Natural killer cell (primary cell): ENCODE data around the gene GREB1L. TPM values are rescaled to one million over a fixed set of nuclear protein-coding genes. Genes with fewer than 3 reads are reported as not detected.

Experiments used
- ATAC-seq, 3 donors: fragments of 150-1000 bp in 2 of 3; fragments of 200-7000 bp in 1 of 3; cut with Tn5 transposase; 1 replicate in 1 of 3; 2 replicates in 2 of 3; pipeline ENCODE4 v1.10.0; 2021; ENCODE audit warnings: mild to moderate bottlenecking in 2 of 3, moderate library complexity in 2 of 3
- DNase-seq, 2 donors: peaks; one replicate each; pipeline versions ENCODE4 v3.0.0 to v3.0.0-alpha.2; 2013 to 2021; ENCODE audit warnings: mixed read lengths in 1 of 2
- H3K27ac ChIP-seq: one replicate; pipeline ENCODE4 v1.5.1; 2013; ENCODE audit warnings: mild to moderate bottlenecking, low read length
- H3K27me3 ChIP-seq: one replicate; pipeline ENCODE4 v1.6.1; 2013; ENCODE audit warnings: low read length; ENCODE audit not compliant: control insufficient read depth, insufficient read depth
- H3K36me3 ChIP-seq: one replicate; pipeline ENCODE4 v1.6.1; 2013; ENCODE audit warnings: low read length; ENCODE audit not compliant: control insufficient read depth, insufficient read depth
- H3K4me1 ChIP-seq: one replicate; pipeline ENCODE4 v1.6.1; 2013; ENCODE audit warnings: low read length; ENCODE audit not compliant: control insufficient read depth, insufficient read depth
- H3K4me3 ChIP-seq: one replicate; pipeline ENCODE4 v1.5.1; 2013; ENCODE audit warnings: low read length
- H3K9me3 ChIP-seq: one replicate; pipeline ENCODE4 v1.6.1; 2013; ENCODE audit warnings: low read length; ENCODE audit not compliant: control insufficient read depth, insufficient read depth
- H3K27ac Mint-ChIP-seq, 2 donors: one replicate each; pipeline ENCODE4 v1.8.0; 2022; ENCODE audit warnings: mild to moderate bottlenecking in 2 of 2, mixed read lengths in 2 of 2, moderate library complexity in 1 of 2
- H3K27me3 Mint-ChIP-seq, 2 donors: one replicate each; pipeline ENCODE4 v1.8.0; 2022; ENCODE audit warnings: low read depth in 2 of 2, mixed read lengths in 2 of 2
- H3K36me3 Mint-ChIP-seq: one replicate; pipeline ENCODE4 v1.8.0; 2022; ENCODE audit warnings: mixed read lengths
- H3K4me1 Mint-ChIP-seq, 2 donors: one replicate each; pipeline ENCODE4 v1.8.0; 2022; ENCODE audit warnings: mixed read lengths in 2 of 2
- H3K4me3 Mint-ChIP-seq: one replicate; pipeline ENCODE4 v1.8.0; 2022; ENCODE audit warnings: mild to moderate bottlenecking, moderate library complexity, mixed read lengths
- H3K9me3 Mint-ChIP-seq, 2 donors: one replicate each; pipeline ENCODE4 v1.8.0; 2022; ENCODE audit warnings: mixed read lengths in 2 of 2
- CTCF ChIP-seq: fragments of 200-600 bp; IDR thresholded peaks from one replicate; pipeline ENCODE4 v1.8.0; 2022; ENCODE audit warnings: antibody characterized with exemption
- WGBS: methylation state at CpG from one replicate; pipeline ENCODE4 v1.1.7; 2013; ENCODE audit warnings: missing lambda C conversion rate; ENCODE audit not compliant: insufficient coverage; 5-methylcytosine and 5-hydroxymethylcytosine counted together
- intact Hi-C: fragments of 100-400 bp; cut with micrococcal nuclease; formaldehyde crosslinking; loops from one replicate; pipeline ENCODE4 v1.14.2; 2022
- total RNA-seq, 4 donors: library from RNA; stranded (reverse); fragments of 120-200 nt in 1 of 4; gene quantifications; one replicate each; pipeline versions ENCODE4 v1.2.3 to v1.2.4, GENCODE V29; 2013 to 2022

GREB1L gene
- total RNA-seq, 3 donors from 2014 or later (not counting 1 experiment from before 2014, with no cell fraction given) = not detected

DNA sequence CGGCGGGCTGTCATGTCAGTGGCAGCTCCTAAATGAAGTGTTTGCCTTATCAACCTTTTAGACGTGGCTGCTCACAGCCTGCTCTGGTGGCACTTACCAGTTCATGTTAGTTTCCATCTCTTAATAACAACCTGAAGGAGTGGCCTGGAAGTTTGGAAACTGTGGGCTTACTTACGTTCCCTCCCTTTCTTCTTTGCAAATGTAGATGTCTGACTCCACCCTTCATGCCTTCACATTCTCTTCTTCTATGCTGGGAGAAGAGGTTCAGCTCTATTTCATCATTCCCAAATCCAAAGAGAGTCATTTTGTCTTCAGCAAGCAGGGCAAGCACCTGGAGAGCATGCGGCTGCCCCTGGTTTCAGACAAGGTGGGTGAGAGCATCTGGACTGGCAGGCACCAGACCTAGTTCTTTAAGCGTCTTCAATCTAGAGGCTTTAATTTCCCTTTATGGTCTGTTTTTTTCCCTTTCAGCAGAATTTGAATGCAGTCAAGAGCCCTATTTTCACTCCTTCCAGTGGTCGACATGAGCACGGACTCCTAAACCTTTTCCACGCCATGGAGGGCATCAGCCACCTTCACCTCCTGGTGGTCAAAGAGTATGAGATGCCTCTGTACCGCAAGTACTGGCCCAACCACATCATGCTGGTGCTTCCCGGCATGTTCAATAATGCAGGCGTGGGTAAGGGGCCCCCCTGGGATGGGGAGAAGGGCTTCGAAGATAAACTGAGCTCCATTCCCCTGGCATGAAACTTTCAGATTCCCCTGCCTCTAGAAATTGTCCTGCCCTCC, 266.1 kb downstream of the GREB1L start:
- H3K9me3 Mint-ChIP-seq = no peaks in the 10 kb centered on the region
- no peak overlapping the region for H3K27ac Mint-ChIP-seq

GRCh38 chr18:21509062-21509461, 267.0 kb downstream of the GREB1L start:
- no peaks in the 10 kb centered on the region for H3K27me3 ChIP-seq
- Mint-ChIP-seq H3K9me3 (no peaks in the 10 kb centered on the region), H3K27me3 (no peaks in the 10 kb centered on the region), H3K36me3 (peaks cover 7% of the 10 kb centered on the region), H3K27ac (no peak overlapping the region), H3K4me3 (no peak overlapping the region), H3K4me1 (no peaks in the 10 kb centered on the region)
- no peak overlapping the region for H3K4me3 ChIP-seq
- intact Hi-C loops = no loop called here
- 88% methylated on average over 5 of the region's 5 CpGs for WGBS
- H3K36me3 ChIP-seq = no peaks in the 10 kb centered on the region
- TF ChIP-seq CTCF = no peak
- no peak for ATAC-seq
- DNase-seq = no peak
- H3K27ac ChIP-seq = no peak overlapping the region
- H3K4me1 ChIP-seq = no peaks in the 10 kb centered on the region
- H3K9me3 ChIP-seq = no peaks in the 10 kb centered on the region

More for the DNA sequence above, 266.1 kb downstream of the GREB1L start:
- no peak for DNase-seq
- Mint-ChIP-seq H3K4me1 (no peaks in the 10 kb centered on the region), H3K36me3 (no peaks in the 10 kb centered on the region), H3K4me3 (no peak overlapping the region), H3K27me3 (no peaks in the 10 kb centered on the region)
- H3K4me3 ChIP-seq = no peak overlapping the region
- no peak overlapping the region for H3K27ac ChIP-seq
- intact Hi-C loops = no loop called here
- no peaks in the 10 kb centered on the region for H3K27me3 ChIP-seq
- no peak for TF ChIP-seq CTCF
- H3K9me3 ChIP-seq = no peaks in the 10 kb centered on the region
- no peak for ATAC-seq
- no peaks in the 10 kb centered on the region for H3K4me1 ChIP-seq
- WGBS = 94% methylated on average over 13 of the region's 13 CpGs
- no peaks in the 10 kb centered on the region for H3K36me3 ChIP-seq

DNA sequence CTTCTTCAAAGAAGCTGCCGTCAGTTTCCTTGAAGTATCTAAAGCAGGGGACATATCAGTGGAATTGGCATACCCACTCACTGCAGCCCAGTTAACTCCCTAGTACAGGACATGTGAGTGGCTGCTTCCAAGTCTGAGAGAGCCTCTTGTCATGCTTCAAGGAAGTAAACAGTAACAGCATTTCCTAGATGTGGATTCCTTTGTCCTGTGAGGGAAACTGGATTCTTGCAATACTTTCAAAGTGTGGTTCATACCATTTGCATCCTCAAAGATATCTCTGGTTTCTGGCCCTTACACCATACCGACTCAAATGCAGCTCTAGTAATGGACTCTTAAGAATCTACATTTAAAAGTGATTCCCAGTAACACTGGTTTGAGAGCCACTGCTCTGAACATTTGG, 271.3 kb downstream of the GREB1L start:
- Histone ChIP-seq H3K4me1 (no peaks in the 10 kb centered on the region), H3K27me3 (no peaks in the 10 kb centered on the region), H3K36me3 (no peaks in the 10 kb centered on the region), H3K9me3 (no peaks in the 10 kb centered on the region), H3K4me3 (no peak overlapping the region), H3K27ac (no peak overlapping the region)
- DNase-seq (no peak), ATAC-seq (no peak)
- intact Hi-C loops = no loop called here
- H3K36me3 Mint-ChIP-seq = peaks cover 7% of the 10 kb centered on the region
- 100% methylated on average over 2 of the region's 2 CpGs for WGBS
- no peak for TF ChIP-seq CTCF
- no peak overlapping the region for H3K27ac Mint-ChIP-seq
- no peaks in the 10 kb centered on the region for H3K9me3 Mint-ChIP-seq
- H3K4me1 Mint-ChIP-seq = no peaks in the 10 kb centered on the region
- no peak overlapping the region for H3K4me3 Mint-ChIP-seq
- no peaks in the 10 kb centered on the region for H3K27me3 Mint-ChIP-seq

GRCh38 chr18:21513741-21514140, 271.7 kb downstream of the GREB1L start:
- DNase-seq (no peak), ATAC-seq (no peak)
- Histone ChIP-seq H3K36me3 (no peaks in the 10 kb centered on the region), H3K27me3 (no peaks in the 10 kb centered on the region), H3K27ac (no peak overlapping the region), H3K9me3 (no peaks in the 10 kb centered on the region), H3K4me1 (no peaks in the 10 kb centered on the region), H3K4me3 (no peak overlapping the region)
- no peaks in the 10 kb centered on the region for H3K9me3 Mint-ChIP-seq
- no peaks in the 10 kb centered on the region for H3K4me1 Mint-ChIP-seq
- H3K27me3 Mint-ChIP-seq = no peaks in the 10 kb centered on the region
- TF ChIP-seq CTCF = no peak
- intact Hi-C loops = no loop called here
- peaks cover 7% of the 10 kb centered on the region for H3K36me3 Mint-ChIP-seq
- no peak overlapping the region for H3K4me3 Mint-ChIP-seq
- H3K27ac Mint-ChIP-seq = no peak overlapping the region
- WGBS = 99% methylated on average over 5 of the region's 5 CpGs
